H7 (cell line): ENCODE data around the gene TRA2B. TPM values are rescaled to one million over a fixed set of nuclear protein-coding genes. Genes with fewer than 3 reads are reported as not detected.

Source experiments
- DNase-seq: peaks from one replicate; pipeline ENCODE4 v3.0.0; 2012
- H3K27me3 ChIP-seq: 2 replicates; pipeline ENCODE4 v1.6.0; 2011; ENCODE audit warnings: mild to moderate bottlenecking, low read length; ENCODE audit not compliant: control insufficient read depth, insufficient read depth
- H3K36me3 ChIP-seq: replicated peaks from 2 replicates; pipeline ENCODE4 v1.5.1; 2011; ENCODE audit warnings: low read length; ENCODE audit not compliant: control insufficient read depth, insufficient read depth
- H3K4me3 ChIP-seq: 2 replicates; pipeline ENCODE4 v1.5.1; 2011; ENCODE audit warnings: low read depth, mild to moderate bottlenecking, control low read depth, low read length, moderate library complexity; ENCODE audit not compliant: insufficient read depth
- total RNA-seq: library from RNA; depleted of rRNA; stranded (reverse); fragments of >200 nt; shearing (Covaris generic); gene quantifications from 2 replicates; pipeline ENCODE4 v1.2.3, GENCODE V29; 2014

TRA2B gene
- total RNA-seq, 1 experiment from 2014 or later = 252 TPM

GRCh38 chr3:185965496-185965895 is 27.7 kb upstream of the TRA2B start:
- no peaks in the 10 kb centered on the region for H3K27me3 ChIP-seq
- no peaks in the 10 kb centered on the region for H3K36me3 ChIP-seq
- no peak for DNase-seq
- H3K4me3 ChIP-seq = no peak overlapping the region

GRCh38 chr3:185961675-185962232 is 23.9 kb upstream of the TRA2B start:
- H3K27me3 ChIP-seq = no peaks in the 10 kb centered on the region
- no peak for DNase-seq
- H3K36me3 ChIP-seq = no peaks in the 10 kb centered on the region
- H3K4me3 ChIP-seq = no peak overlapping the region

GRCh38 chr3:185960522-185961288 is 22.9 kb upstream of the TRA2B start:
- H3K36me3 ChIP-seq = no peaks in the 10 kb centered on the region
- no peak for DNase-seq
- H3K4me3 ChIP-seq = no peak overlapping the region
- H3K27me3 ChIP-seq = no peaks in the 10 kb centered on the region

- no peaks in the 10 kb centered on the region for H3K27me3 ChIP-seq
- DNase-seq = no peak
- H3K36me3 ChIP-seq = no peaks in the 10 kb centered on the region
Measured at GRCh38 chr3:185959609-185960521, 22.1 kb upstream of the TRA2B start.

GRCh38 chr3:185958626-185959025 is 20.8 kb upstream of the TRA2B start:
- DNase-seq = no peak

More at GRCh38 chr3:185959609-185960521, 22.1 kb upstream of the TRA2B start:
- no peak overlapping the region for H3K4me3 ChIP-seq

GRCh38 chr3:185956244-185956643 is 18.4 kb upstream of the TRA2B start:
- Histone ChIP-seq H3K4me3 (no peak overlapping the region), H3K27me3 (no peaks in the 10 kb centered on the region), H3K36me3 (no peaks in the 10 kb centered on the region)
- DNase-seq = no peak

More at GRCh38 chr3:185958626-185959025, 20.8 kb upstream of the TRA2B start:
- no peaks in the 10 kb centered on the region for H3K27me3 ChIP-seq
- no peaks in the 10 kb centered on the region for H3K36me3 ChIP-seq
- no peak overlapping the region for H3K4me3 ChIP-seq

GRCh38 chr3:185954366-185954723 is 16.5 kb upstream of the TRA2B start:
- no peaks in the 10 kb centered on the region for H3K36me3 ChIP-seq
- no peak overlapping the region for H3K4me3 ChIP-seq
- DNase-seq = no peak
- H3K27me3 ChIP-seq = no peaks in the 10 kb centered on the region

- no peaks in the 10 kb centered on the region for H3K27me3 ChIP-seq
- DNase-seq = no peak
- H3K36me3 ChIP-seq = no peaks in the 10 kb centered on the region
- no peak overlapping the region for H3K4me3 ChIP-seq
Measured at GRCh38 chr3:185950728-185951127, 12.9 kb upstream of the TRA2B start.

GRCh38 chr3:185949515-185949914 is 11.7 kb upstream of the TRA2B start:
- no peaks in the 10 kb centered on the region for H3K36me3 ChIP-seq
- no peak for DNase-seq
- H3K27me3 ChIP-seq = no peaks in the 10 kb centered on the region
- H3K4me3 ChIP-seq = no peak overlapping the region

- H3K36me3 ChIP-seq = no peaks in the 10 kb centered on the region
- H3K27me3 ChIP-seq = no peaks in the 10 kb centered on the region
- peak; percentile 42 for DNase-seq
- no peak overlapping the region for H3K4me3 ChIP-seq
Measured at GRCh38 chr3:185948292-185948691, 10.5 kb upstream of the TRA2B start.

- no peak overlapping the region for H3K4me3 ChIP-seq
- H3K36me3 ChIP-seq = no peaks in the 10 kb centered on the region
- H3K27me3 ChIP-seq = no peaks in the 10 kb centered on the region
- no peak for DNase-seq
Measured at GRCh38 chr3:185943760-185944106, 5.9 kb upstream of the TRA2B start.

- H3K27me3 ChIP-seq = no peaks in the 10 kb centered on the region
- H3K4me3 ChIP-seq = no peak overlapping the region
- DNase-seq = peak; percentile 88
- no peaks in the 10 kb centered on the region for H3K36me3 ChIP-seq
Measured at GRCh38 chr3:185942907-185943759, 5.3 kb upstream of the TRA2B start.

GRCh38 chr3:185942396-185942795 is 4.6 kb upstream of the TRA2B start:
- DNase-seq = no peak
- Histone ChIP-seq H3K36me3 (no peaks in the 10 kb centered on the region), H3K4me3 (no peak overlapping the region), H3K27me3 (no peaks in the 10 kb centered on the region)

GRCh38 chr3:185940951-185941350 is 3.1 kb upstream of the TRA2B start:
- no peak for DNase-seq
- Histone ChIP-seq H3K4me3 (no peak overlapping the region), H3K27me3 (no peaks in the 10 kb centered on the region), H3K36me3 (no peaks in the 10 kb centered on the region)
